Keratinocyte (primary cell): ENCODE results near the gene AK1.

ENCODE experiments used
- CTCF ChIP-seq, 3 experiments: IDR thresholded peaks in 1 of 3; conservative IDR thresholded peaks in 1 of 3; optimal IDR thresholded peaks in 1 of 3; 2 replicates in 2 of 3; 3 replicates in 1 of 3; pipeline versions ENCODE3 to v1.5.1; 2011; ENCODE audit warnings: low read length in 3 of 3, mild to moderate bottlenecking in 3 of 3, moderate library complexity in 2 of 3, control low read depth in 1 of 3, inconsistent platforms in 1 of 3; ENCODE audit not compliant: insufficient read depth in 2 of 3; ENCODE audit errors: extremely low read depth in 1 of 3
- EZH2 ChIP-seq: IDR thresholded peaks from one replicate; pipeline ENCODE4 v1.6.1; 2012; ENCODE audit warnings: inconsistent platforms, mild to moderate bottlenecking, low read length, moderate library complexity

- TF ChIP-seq EZH2 = no peak
- no peak for TF ChIP-seq CTCF (optimal IDR thresholded peaks at IDR 0.05 in 1 of 3, IDR thresholded peaks at IDR 0.05 in 1 of 3, conservative IDR thresholded peaks at IDR 0.05 in 1 of 3; ENCODE audit: extremely low read depth in 1 of 3, insufficient read depth in 2 of 3, low read length in 3 of 3)
Observed at GRCh38 chr9:127908660-127908926, 31.1 kb upstream of the AK1 start.
